WTC11 (cell line): Measurements from ENCODE around the gene ITPR2.

Source experiments
- CTCF ChIP-seq: fragments of 200-600 bp; IDR thresholded peaks from 2 replicates; pipeline ENCODE4 v1.8.0; 2022; ENCODE audit warnings: antibody characterized with exemption
- JUN ChIP-seq: sonication (generic); formaldehyde crosslinking; IDR thresholded peaks from 2 replicates; pipeline ENCODE4 v1.8.0; 2023; ENCODE audit warnings: mild to moderate bottlenecking, missing genetic modification reagents
- NFE2L1 ChIP-seq: sonication (generic); formaldehyde crosslinking; IDR thresholded peaks from 2 replicates; pipeline ENCODE4 v1.8.1; 2023; ENCODE audit warnings: missing genetic modification reagents
- PRDM15 ChIP-seq: sonication (generic); formaldehyde crosslinking; IDR thresholded peaks from 2 replicates; pipeline ENCODE4 v1.8.0; 2022; ENCODE audit warnings: missing genetic modification reagents
- SP1 ChIP-seq: sonication (generic); formaldehyde crosslinking; conservative IDR thresholded peaks from 2 replicates; pipeline ENCODE4 v1.8.1; 2022; ENCODE audit warnings: missing genetic modification reagents

- TF ChIP-seq CTCF: no peak
- TF ChIP-seq NFE2L1 (CRISPR knock-in tag): no peak
- TF ChIP-seq PRDM15 (CRISPR knock-in tag): no peak
- no peak for TF ChIP-seq JUN (CRISPR knock-in tag)
- no peak for TF ChIP-seq SP1 (CRISPR knock-in tag)
Observed at GRCh38 chr12:26801486-26801885, 31.5 kb downstream of the ITPR2 start.
